ENCODE measurements around the gene RASA3.

- TF ChIP-seq GATA3 (IDR thresholded peaks at IDR 0.05; ENCODE audit: low read depth, low read length) (no peak), GATA2 (IDR thresholded peaks at IDR 0.05; ENCODE audit: low read depth, low read length) (no peak)
Observed at GRCh38 chr13:114037674-114038073, 94.7 kb downstream of the RASA3 start.
